ENCODE results near the gene IGFBP7.

IGFBP7 gene

DNA sequence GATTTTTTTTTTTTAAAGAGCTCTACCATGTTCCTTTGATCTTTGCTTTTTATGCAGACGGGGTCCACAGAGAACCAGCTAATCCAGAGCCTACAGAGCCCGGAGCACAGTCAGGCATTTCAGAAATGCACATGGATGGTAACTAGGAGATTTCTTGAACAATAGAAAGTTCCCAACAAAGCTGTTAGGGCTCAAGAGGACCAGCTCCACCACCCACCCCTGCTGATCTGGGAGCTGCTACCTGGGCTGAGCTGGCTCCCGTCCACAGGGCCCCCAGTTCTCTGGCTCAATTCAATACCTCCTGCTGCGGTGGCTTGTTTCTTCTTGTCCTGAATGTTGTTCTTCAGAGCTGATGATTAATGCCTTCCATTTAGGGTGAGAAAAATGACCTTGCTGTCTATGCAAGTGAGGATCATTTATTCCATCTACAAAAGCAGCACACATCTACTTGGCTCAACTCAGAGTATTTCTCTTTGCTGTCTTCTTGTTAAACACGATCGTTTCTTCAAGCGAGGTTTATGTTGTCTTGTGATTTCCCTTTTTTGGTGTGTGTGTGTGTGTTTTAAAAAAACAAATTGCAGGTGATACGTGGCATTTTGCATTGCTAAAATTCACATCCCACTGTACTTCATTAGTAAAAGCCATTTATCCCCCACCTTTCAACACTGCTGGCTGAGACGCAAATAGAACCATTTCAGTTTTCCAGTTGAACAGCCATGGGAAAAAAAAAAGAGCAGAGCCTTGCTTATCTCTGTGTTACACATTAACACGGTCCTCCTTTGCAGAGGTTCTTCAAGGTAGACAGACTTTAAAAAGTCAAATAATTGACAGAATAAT, 31.3 kb downstream of the IGFBP7 start:
- Mint-ChIP-seq H3K4me1 (ENCODE audit: low read depth) (no peaks in the 10 kb centered on the region), H3K4me3 (no peak overlapping the region), H3K27ac (no peak overlapping the region), H3K27me3 (ENCODE audit: low read depth) (peaks cover 3% of the 10 kb centered on the region), H3K9me3 (no peaks in the 10 kb centered on the region), H3K36me3 (ENCODE audit: low read depth) (no peaks in the 10 kb centered on the region)

- Mint-ChIP-seq H3K36me3 (ENCODE audit: low read depth) (no peaks in the 10 kb centered on the region), H3K4me3 (no peak overlapping the region)
Measured at GRCh38 chr4:57077550-57078343, 32.4 kb downstream of the IGFBP7 start.

GRCh38 chr4:57076646-57077045, 33.5 kb downstream of the IGFBP7 start:
- Mint-ChIP-seq H3K27ac (no peak overlapping the region), H3K9me3 (no peaks in the 10 kb centered on the region), H3K4me1 (ENCODE audit: low read depth) (no peaks in the 10 kb centered on the region), H3K36me3 (ENCODE audit: low read depth) (no peaks in the 10 kb centered on the region), H3K4me3 (no peak overlapping the region), H3K27me3 (ENCODE audit: low read depth) (peaks cover 3% of the 10 kb centered on the region)

More at GRCh38 chr4:57077550-57078343, 32.4 kb downstream of the IGFBP7 start:
- H3K27me3 Mint-ChIP-seq (ENCODE audit: low read depth) = peaks cover 3% of the 10 kb centered on the region
- H3K9me3 Mint-ChIP-seq = no peaks in the 10 kb centered on the region
- no peaks in the 10 kb centered on the region for H3K4me1 Mint-ChIP-seq (ENCODE audit: low read depth)
- H3K27ac Mint-ChIP-seq = no peak overlapping the region

DNA sequence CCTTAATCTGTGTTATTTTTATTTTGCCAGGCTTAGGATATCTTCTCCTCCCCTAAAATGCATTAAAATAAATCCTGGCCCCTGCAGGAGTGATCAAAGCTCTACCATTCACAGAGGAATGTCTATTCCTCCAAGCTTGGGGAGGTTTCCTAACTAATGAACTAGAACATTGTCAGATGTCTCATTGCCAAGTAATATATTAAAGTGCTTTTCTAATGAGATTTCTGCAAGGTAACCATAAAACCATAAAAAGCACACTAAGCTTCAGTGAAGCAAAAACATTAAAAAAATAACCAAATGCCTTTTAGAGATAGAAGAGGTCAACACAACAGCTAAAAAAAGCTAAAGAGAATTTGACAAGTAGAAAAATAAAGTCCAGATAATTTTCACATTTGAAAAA, 34.8 kb downstream of the IGFBP7 start:
- no peak overlapping the region for H3K27ac Mint-ChIP-seq
- no peaks in the 10 kb centered on the region for H3K36me3 Mint-ChIP-seq (ENCODE audit: low read depth)
- H3K9me3 Mint-ChIP-seq = no peaks in the 10 kb centered on the region
- peaks cover 3% of the 10 kb centered on the region for H3K27me3 Mint-ChIP-seq (ENCODE audit: low read depth)
- H3K4me3 Mint-ChIP-seq = no peak overlapping the region
- no peaks in the 10 kb centered on the region for H3K4me1 Mint-ChIP-seq (ENCODE audit: low read depth)

DNA sequence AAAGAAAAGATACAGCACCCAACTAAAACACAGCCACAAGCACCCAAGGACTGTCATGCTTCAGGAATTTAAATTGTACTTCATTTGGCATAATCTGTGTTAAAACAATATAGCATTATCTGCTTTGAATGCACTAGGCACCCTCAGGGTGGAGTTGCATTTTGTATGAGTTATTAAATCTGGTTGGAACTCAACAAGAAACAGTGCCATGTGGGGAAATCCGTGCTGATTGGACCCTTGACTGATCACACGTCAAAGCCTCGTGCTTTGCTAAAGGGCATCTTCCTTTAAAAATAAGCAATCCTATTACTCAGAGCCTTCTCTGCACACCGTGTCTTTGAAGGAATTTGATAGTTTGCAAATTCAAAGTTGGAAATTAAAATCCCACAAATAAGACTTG, 35.4 kb downstream of the IGFBP7 start:
- Mint-ChIP-seq H3K4me3 (no peak overlapping the region), H3K27ac (no peak overlapping the region), H3K4me1 (ENCODE audit: low read depth) (no peaks in the 10 kb centered on the region), H3K27me3 (ENCODE audit: low read depth) (peaks cover 3% of the 10 kb centered on the region), H3K36me3 (ENCODE audit: low read depth) (no peaks in the 10 kb centered on the region), H3K9me3 (no peaks in the 10 kb centered on the region)

DNA sequence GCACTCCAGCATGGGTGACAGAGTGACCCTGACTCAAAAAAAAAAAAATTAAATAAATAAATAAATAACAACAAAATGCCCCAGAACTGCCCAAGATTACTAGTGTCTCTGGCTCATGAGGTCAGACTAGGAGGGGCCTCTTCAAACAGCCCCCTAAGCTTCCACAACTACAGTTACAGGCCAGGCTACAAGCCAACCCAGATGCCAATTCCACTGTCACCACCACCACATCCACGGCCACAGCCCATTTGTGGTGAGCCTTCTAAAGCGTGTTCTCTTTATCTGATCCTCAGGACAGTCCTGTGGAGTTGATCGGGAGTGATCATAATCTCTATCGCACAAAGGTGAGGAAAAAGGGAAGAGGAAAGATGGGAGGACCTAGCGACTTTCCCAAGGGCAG, 36.6 kb downstream of the IGFBP7 start:
- Mint-ChIP-seq H3K36me3 (ENCODE audit: low read depth) (no peaks in the 10 kb centered on the region), H3K4me1 (ENCODE audit: low read depth) (no peaks in the 10 kb centered on the region), H3K27me3 (ENCODE audit: low read depth) (peaks cover 3% of the 10 kb centered on the region), H3K4me3 (no peak overlapping the region), H3K27ac (no peak overlapping the region), H3K9me3 (no peaks in the 10 kb centered on the region)

DNA sequence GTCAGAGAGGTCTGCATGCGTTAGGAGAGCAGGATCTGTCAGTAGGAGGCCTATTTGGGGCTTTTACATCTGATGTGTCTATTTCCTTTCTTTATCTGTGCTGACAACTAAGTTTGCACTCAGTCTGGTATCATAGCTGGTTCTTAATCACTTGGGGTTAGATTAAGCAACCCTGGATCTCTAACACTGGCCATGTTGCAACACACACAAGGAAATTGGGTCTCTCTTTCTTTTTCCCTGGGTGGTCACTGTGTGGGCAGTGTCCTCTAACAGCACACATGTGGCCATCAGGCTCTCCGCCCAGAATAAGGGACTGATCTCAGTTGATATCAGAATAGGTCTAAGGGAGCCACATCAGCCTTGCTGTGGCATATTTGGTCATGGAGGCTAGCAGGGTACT, 38.9 kb downstream of the IGFBP7 start:
- no peaks in the 10 kb centered on the region for H3K9me3 Mint-ChIP-seq
- H3K4me1 Mint-ChIP-seq (ENCODE audit: low read depth) = no peaks in the 10 kb centered on the region
- no peak overlapping the region for H3K27ac Mint-ChIP-seq
- peaks cover 1% of the 10 kb centered on the region for H3K27me3 Mint-ChIP-seq (ENCODE audit: low read depth)
- no peak overlapping the region for H3K4me3 Mint-ChIP-seq
- no peaks in the 10 kb centered on the region for H3K36me3 Mint-ChIP-seq (ENCODE audit: low read depth)

- Mint-ChIP-seq H3K9me3 (no peaks in the 10 kb centered on the region), H3K27ac (no peak overlapping the region), H3K4me3 (no peak overlapping the region), H3K36me3 (ENCODE audit: low read depth) (no peaks in the 10 kb centered on the region), H3K27me3 (ENCODE audit: low read depth) (no peaks in the 10 kb centered on the region), H3K4me1 (ENCODE audit: low read depth) (no peaks in the 10 kb centered on the region)
Measured at GRCh38 chr4:57070461-57070860, 39.7 kb downstream of the IGFBP7 start.

GRCh38 chr4:57068237-57068981, 41.8 kb downstream of the IGFBP7 start:
- Mint-ChIP-seq H3K4me3 (no peak overlapping the region), H3K27me3 (ENCODE audit: low read depth) (no peaks in the 10 kb centered on the region), H3K4me1 (ENCODE audit: low read depth) (no peaks in the 10 kb centered on the region), H3K9me3 (no peaks in the 10 kb centered on the region), H3K27ac (no peak overlapping the region), H3K36me3 (ENCODE audit: low read depth) (no peaks in the 10 kb centered on the region)

DNA sequence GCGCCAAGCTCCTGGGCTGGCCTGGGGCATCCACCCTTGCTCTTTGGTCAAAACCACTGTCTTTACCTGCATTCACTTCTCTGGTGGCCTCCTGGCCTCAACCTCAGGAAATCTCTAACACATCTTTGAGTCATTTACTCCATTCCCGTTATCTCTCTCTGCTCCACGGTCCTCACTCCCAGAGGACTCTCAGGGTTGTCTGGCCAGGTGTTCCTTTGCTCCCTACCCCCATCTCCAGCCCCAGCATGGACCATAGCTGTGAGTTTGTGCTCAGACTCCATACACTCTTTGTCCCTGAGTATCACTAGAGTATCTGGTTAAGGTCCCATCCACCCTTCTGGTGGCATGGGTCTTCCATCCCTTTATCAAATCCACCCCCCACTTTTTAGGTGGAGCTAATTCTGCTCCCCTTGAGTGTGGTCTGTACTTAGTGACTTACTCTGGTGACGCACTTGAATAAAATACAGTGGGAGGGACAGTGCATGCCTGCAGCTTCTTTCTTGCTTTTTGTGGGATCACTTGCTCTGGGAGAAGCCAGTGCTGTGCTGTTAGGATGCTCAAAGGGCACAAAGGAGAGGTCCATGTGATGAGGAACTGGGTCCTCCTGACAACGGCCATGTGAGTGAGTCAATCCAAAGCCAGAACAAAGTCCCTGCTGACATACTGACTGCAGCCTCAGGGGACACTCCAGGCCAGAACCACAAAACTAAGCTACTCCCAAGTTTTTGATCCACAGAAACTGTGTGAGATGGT, 44.3 kb downstream of the IGFBP7 start:
- Mint-ChIP-seq H3K27me3 (ENCODE audit: low read depth) (peaks cover 7% of the 10 kb centered on the region), H3K36me3 (ENCODE audit: low read depth) (no peaks in the 10 kb centered on the region), H3K4me1 (ENCODE audit: low read depth) (no peaks in the 10 kb centered on the region), H3K27ac (no peak overlapping the region), H3K9me3 (no peaks in the 10 kb centered on the region), H3K4me3 (no peak overlapping the region)

- no peaks in the 10 kb centered on the region for H3K36me3 Mint-ChIP-seq (ENCODE audit: low read depth)
- H3K27me3 Mint-ChIP-seq (ENCODE audit: low read depth) = peaks cover 7% of the 10 kb centered on the region
- no peaks in the 10 kb centered on the region for H3K4me1 Mint-ChIP-seq (ENCODE audit: low read depth)
- H3K9me3 Mint-ChIP-seq = no peaks in the 10 kb centered on the region
- H3K27ac Mint-ChIP-seq = no peak overlapping the region
- H3K4me3 Mint-ChIP-seq = no peak overlapping the region
Measured at GRCh38 chr4:57064811-57065711, 45.1 kb downstream of the IGFBP7 start.

GRCh38 chr4:57064120-57064519, 46.1 kb downstream of the IGFBP7 start:
- Mint-ChIP-seq H3K9me3 (no peaks in the 10 kb centered on the region), H3K36me3 (ENCODE audit: low read depth) (no peaks in the 10 kb centered on the region), H3K27me3 (ENCODE audit: low read depth) (peaks cover 7% of the 10 kb centered on the region), H3K4me3 (no peak overlapping the region), H3K27ac (no peak overlapping the region), H3K4me1 (ENCODE audit: low read depth) (no peaks in the 10 kb centered on the region)

- H3K9me3 Mint-ChIP-seq = no peaks in the 10 kb centered on the region
- no peaks in the 10 kb centered on the region for H3K4me1 Mint-ChIP-seq (ENCODE audit: low read depth)
- H3K4me3 Mint-ChIP-seq = no peak overlapping the region
- H3K36me3 Mint-ChIP-seq (ENCODE audit: low read depth) = no peaks in the 10 kb centered on the region
- peaks cover 11% of the 10 kb centered on the region for H3K27me3 Mint-ChIP-seq (ENCODE audit: low read depth)
- no peak overlapping the region for H3K27ac Mint-ChIP-seq
Measured at GRCh38 chr4:57063518-57063917, 46.7 kb downstream of the IGFBP7 start.

Data from T-helper 1 cell treated with Interleukin-12 subunit alpha and Interleukin-12 subunit beta and Interleukin-4 antibody, amounts not matched to agents 30 μg/mL and 1 μg/mL, for 36 hours (primary cell).